PC-3 (cell line): Measurements from ENCODE around the gene HLCS.

Experiments
- EZH2 ChIP-seq: fragments of 300-600 bp; sonication (generic); IDR thresholded peaks from one replicate; pipeline ENCODE4 v1.6.1; 2017; ENCODE audit warnings: antibody characterized with exemption, mild to moderate bottlenecking, low read length; ENCODE audit not compliant: unreplicated experiment
- TF ChIP-seq, protein P1 (sequence below): fragments of 300-600 bp; sonication (generic); conservative IDR thresholded peaks from 2 replicates; pipeline ENCODE4 v1.5.1; 2017; ENCODE audit warnings: antibody characterized with exemption, low read depth, mild to moderate bottlenecking, low read length

DNA sequence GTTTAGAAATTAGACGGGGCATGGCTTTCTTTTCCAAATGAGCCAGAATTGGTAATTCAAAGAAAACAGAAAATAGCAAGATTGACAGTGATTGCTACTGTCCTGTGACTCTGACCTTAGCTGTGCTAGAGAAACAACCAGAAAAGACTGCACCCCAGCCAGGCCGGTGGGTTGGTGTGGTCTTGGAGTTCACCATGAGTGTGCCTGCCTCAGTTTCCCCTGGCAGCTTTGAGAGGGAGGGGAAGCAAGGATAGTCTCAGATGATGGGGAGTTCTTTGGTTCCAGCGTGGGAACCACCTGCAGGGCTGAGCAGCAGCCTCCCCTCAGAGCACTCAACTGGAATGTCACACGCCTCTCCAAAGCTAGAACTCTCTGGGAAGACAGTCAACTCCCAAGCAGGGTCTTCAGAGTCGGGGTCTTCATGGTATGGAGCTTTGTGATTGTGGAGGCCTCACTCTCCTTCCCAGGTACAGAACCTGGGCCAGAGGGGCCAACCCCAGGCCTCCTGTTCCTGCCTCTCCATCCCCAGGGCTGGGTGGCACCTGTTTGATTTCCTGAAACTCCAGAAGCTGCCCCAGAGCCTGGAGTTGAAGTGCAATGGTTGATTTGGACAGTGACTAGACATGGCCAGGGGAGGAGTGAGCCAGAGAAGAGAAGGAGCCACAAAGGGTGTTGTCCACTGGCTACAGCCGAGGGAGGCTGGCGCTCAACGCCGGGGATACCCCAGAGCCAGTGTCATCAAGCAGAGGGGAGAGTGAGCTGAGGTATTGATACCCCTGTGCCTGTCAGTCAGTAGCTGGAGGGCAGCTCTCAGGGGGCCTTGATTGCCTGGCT lies 231.9 kb downstream of the HLCS start:
- TF ChIP-seq, protein P1, sequence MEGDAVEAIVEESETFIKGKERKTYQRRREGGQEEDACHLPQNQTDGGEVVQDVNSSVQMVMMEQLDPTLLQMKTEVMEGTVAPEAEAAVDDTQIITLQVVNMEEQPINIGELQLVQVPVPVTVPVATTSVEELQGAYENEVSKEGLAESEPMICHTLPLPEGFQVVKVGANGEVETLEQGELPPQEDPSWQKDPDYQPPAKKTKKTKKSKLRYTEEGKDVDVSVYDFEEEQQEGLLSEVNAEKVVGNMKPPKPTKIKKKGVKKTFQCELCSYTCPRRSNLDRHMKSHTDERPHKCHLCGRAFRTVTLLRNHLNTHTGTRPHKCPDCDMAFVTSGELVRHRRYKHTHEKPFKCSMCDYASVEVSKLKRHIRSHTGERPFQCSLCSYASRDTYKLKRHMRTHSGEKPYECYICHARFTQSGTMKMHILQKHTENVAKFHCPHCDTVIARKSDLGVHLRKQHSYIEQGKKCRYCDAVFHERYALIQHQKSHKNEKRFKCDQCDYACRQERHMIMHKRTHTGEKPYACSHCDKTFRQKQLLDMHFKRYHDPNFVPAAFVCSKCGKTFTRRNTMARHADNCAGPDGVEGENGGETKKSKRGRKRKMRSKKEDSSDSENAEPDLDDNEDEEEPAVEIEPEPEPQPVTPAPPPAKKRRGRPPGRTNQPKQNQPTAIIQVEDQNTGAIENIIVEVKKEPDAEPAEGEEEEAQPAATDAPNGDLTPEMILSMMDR: no peak
- no peak for TF ChIP-seq EZH2
